K562 (cell line): Measurements from ENCODE around the gene SKIL. TPM values are rescaled to one million over a fixed set of nuclear protein-coding genes. Genes with fewer than 3 reads are reported as not detected.
A peak's percentile ranks its signal among the peaks of the same experiment; 100 is the strongest.

ENCODE experiments used
- ATF1 ChIP-seq, 2 experiments: fragments of 450-650 bp in 1 of 2; IDR thresholded peaks; 2 replicates each; pipeline ENCODE4 v1.6.1; 2016; ENCODE audit warnings: missing compliant biosample characterization in 1 of 2, missing genetic modification characterization in 1 of 2
- BCOR ChIP-seq: fragments of 450-650 bp; IDR thresholded peaks from 2 replicates; pipeline ENCODE4 v1.6.1; 2016
- CHCHD3 ChIP-seq: fragments of 250-450 bp; sonication (Bioruptor Pico); IDR thresholded peaks from 2 replicates; pipeline ENCODE4 v2.1.2; 2022; ENCODE audit warnings: mild to moderate bottlenecking
- DIDO1 ChIP-seq: fragments of 450-650 bp; IDR thresholded peaks from 2 replicates; pipeline ENCODE4 v1.6.1; 2016; ENCODE audit warnings: low read depth, missing biosample characterization, missing genetic modification characterization
- HDAC1 ChIP-seq, 2 experiments: fragments of 450-650 bp; IDR thresholded peaks; 2 replicates each; pipeline ENCODE4 v1.6.1; 2016 to 2017; ENCODE audit warnings: inconsistent platforms in 1 of 2, mild to moderate bottlenecking in 1 of 2, moderate library complexity in 1 of 2
- HDAC2 ChIP-seq: fragments of 450-650 bp; IDR thresholded peaks from 2 replicates; pipeline ENCODE4 v1.6.1; 2016; ENCODE audit warnings: mild to moderate bottlenecking
- SRSF9 ChIP-seq: fragments of 200-400 bp; formaldehyde crosslinking; IDR thresholded peaks from 2 replicates; pipeline ENCODE4 v1.6.1; 2017; ENCODE audit warnings: low read depth, low read length, borderline replicate concordance
- ZNF444 ChIP-seq: fragments of 250-450 bp; sonication (Bioruptor Pico); IDR thresholded peaks from 2 replicates; pipeline ENCODE4 v1.4.0; 2020; ENCODE audit warnings: mild to moderate bottlenecking, moderate library complexity
- ZNF778 ChIP-seq: fragments of 450-650 bp; formaldehyde crosslinking; IDR thresholded peaks from 2 replicates; pipeline ENCODE4 v1.4.0; 2020; ENCODE audit warnings: mild to moderate bottlenecking, moderate library complexity
- polyA plus RNA-seq, 8 experiments: library from polyadenylated mRNA; depleted of rRNA in 4 of 8; stranded (reverse) in 5 of 8; unstranded in 3 of 8; fragments of >200 nt; fragmentation: Nextera tagmentation in 2 of 8; fragmentation: Illumina TruSeq in 1 of 8; extraction: Ambion mirVana in 2 of 8; extraction: Trizol in 1 of 8; gene quantifications; 2 replicates each; pipeline versions ENCODE4 v1.2.1 to v1.2.3, GENCODE V29; 2011 to 2014; ENCODE audit warnings: inconsistent platforms in 1 of 8, missing spikeins in 1 of 8
- total RNA-seq, 7 experiments: library from RNA; depleted of rRNA in 6 of 7; stranded (reverse); fragments of >200 nt in 6 of 7; fragmentation: Illumina TruSeq in 2 of 7; extraction: Trizol in 2 of 7; gene quantifications; 2 replicates each; pipeline versions ENCODE4 v1.2.1 to v1.2.3, GENCODE V29; 2011 to 2021; ENCODE audit warnings: low replicate concordance in 1 of 7
- TF ChIP-seq, protein P1 (sequence below): fragments of 450-650 bp; formaldehyde crosslinking; IDR thresholded peaks from 2 replicates; pipeline ENCODE4 v1.4.0; 2022; ENCODE audit warnings: mild to moderate bottlenecking, moderate library complexity
- TF ChIP-seq, protein P2 (sequence below), 2 experiments: fragments of 450-650 bp in 1 of 2; sonication (generic) in 1 of 2; formaldehyde crosslinking in 1 of 2; IDR thresholded peaks; 2 replicates each; pipeline versions ENCODE4 v1.7.1 to v1.9.0; 2016 to 2022; ENCODE audit warnings: inconsistent platforms in 1 of 2, mild to moderate bottlenecking in 1 of 2, missing genetic modification reagents in 1 of 2
- TF ChIP-seq, protein P3 (sequence below): fragments of 450-650 bp; formaldehyde crosslinking; IDR thresholded peaks from 2 replicates; pipeline ENCODE4 v1.4.0; 2020; ENCODE audit warnings: mild to moderate bottlenecking, moderate library complexity

SKIL gene
- total and polyA plus RNA-seq, 9 of the 15 experiments (the other 6 are each of a cell fraction or from before 2014, with no cell fraction given) = 4.3 to 19.1 (median 9.7) TPM

DNA sequence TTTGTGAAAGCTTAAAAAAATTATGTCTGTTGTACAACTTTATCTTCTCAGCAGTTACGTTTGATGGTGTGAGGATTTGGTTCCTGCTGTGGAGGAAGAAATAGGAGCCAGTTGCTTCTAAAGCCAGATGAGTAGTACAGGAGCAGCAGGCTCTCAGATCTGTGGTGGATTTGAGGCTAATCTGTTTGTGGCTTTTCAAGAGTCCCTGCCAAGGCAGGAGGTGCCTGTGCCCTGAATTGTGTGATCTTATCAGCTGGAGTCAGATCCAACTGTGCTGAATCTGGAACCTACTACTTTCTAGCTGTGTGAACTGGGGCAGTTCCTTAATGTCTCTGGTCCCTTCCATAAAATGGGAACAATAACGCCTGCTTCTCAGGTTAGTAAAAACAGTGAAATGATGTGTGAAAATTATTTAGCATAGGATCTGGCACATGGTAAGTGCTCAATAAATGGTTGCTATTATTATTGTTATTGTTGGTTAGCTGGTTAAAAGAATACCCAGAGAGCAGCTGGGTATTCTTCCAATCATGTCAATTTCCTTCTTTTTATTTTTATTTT is 68.8 kb downstream of the SKIL start (continued):
- TF ChIP-seq CHCHD3 = no peak
- peak; percentile 19; the same call in 1 of the 2 replicates for TF ChIP-seq HDAC2
- TF ChIP-seq, protein P1, sequence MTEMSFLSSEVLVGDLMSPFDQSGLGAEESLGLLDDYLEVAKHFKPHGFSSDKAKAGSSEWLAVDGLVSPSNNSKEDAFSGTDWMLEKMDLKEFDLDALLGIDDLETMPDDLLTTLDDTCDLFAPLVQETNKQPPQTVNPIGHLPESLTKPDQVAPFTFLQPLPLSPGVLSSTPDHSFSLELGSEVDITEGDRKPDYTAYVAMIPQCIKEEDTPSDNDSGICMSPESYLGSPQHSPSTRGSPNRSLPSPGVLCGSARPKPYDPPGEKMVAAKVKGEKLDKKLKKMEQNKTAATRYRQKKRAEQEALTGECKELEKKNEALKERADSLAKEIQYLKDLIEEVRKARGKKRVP (CRISPR knock-in tag) = no peak
- no peak for TF ChIP-seq DIDO1 (tag)
- TF ChIP-seq ZNF444 = no peak
- TF ChIP-seq SRSF9 = no peak
- peak; percentile 40; the same call in 1 of the 2 replicates for TF ChIP-seq BCOR
- TF ChIP-seq, protein P2, sequence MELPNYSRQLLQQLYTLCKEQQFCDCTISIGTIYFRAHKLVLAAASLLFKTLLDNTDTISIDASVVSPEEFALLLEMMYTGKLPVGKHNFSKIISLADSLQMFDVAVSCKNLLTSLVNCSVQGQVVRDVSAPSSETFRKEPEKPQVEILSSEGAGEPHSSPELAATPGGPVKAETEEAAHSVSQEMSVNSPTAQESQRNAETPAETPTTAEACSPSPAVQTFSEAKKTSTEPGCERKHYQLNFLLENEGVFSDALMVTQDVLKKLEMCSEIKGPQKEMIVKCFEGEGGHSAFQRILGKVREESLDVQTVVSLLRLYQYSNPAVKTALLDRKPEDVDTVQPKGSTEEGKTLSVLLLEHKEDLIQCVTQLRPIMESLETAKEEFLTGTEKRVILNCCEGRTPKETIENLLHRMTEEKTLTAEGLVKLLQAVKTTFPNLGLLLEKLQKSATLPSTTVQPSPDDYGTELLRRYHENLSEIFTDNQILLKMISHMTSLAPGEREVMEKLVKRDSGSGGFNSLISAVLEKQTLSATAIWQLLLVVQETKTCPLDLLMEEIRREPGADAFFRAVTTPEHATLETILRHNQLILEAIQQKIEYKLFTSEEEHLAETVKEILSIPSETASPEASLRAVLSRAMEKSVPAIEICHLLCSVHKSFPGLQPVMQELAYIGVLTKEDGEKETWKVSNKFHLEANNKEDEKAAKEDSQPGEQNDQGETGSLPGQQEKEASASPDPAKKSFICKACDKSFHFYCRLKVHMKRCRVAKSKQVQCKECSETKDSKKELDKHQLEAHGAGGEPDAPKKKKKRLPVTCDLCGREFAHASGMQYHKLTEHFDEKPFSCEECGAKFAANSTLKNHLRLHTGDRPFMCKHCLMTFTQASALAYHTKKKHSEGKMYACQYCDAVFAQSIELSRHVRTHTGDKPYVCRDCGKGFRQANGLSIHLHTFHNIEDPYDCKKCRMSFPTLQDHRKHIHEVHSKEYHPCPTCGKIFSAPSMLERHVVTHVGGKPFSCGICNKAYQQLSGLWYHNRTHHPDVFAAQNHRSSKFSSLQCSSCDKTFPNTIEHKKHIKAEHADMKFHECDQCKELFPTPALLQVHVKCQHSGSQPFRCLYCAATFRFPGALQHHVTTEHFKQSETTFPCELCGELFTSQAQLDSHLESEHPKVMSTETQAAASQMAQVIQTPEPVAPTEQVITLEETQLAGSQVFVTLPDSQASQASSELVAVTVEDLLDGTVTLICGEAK (IDR thresholded peaks at IDR 0.05) = no peak
- TF ChIP-seq, protein P2 (CRISPR knock-in tag; IDR thresholded peaks at IDR 0.05) = no peak
- TF ChIP-seq, protein P3, sequence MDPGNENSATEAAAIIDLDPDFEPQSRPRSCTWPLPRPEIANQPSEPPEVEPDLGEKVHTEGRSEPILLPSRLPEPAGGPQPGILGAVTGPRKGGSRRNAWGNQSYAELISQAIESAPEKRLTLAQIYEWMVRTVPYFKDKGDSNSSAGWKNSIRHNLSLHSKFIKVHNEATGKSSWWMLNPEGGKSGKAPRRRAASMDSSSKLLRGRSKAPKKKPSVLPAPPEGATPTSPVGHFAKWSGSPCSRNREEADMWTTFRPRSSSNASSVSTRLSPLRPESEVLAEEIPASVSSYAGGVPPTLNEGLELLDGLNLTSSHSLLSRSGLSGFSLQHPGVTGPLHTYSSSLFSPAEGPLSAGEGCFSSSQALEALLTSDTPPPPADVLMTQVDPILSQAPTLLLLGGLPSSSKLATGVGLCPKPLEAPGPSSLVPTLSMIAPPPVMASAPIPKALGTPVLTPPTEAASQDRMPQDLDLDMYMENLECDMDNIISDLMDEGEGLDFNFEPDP (CRISPR knock-in tag) = no peak
- no peak for TF ChIP-seq ZNF778 (CRISPR knock-in tag)
- no peak for TF ChIP-seq ATF1 (CRISPR knock-in tag; IDR thresholded peaks at IDR 0.05)
- no peak for TF ChIP-seq ATF1 (tag; IDR thresholded peaks at IDR 0.05)
- TF ChIP-seq HDAC1 (IDR thresholded peaks at IDR 0.05) = no peak
